K562 (cell line): ENCODE measurements around the gene KRT35. TPM values are rescaled to one million over a fixed set of nuclear protein-coding genes. Genes with fewer than 3 reads are reported as not detected.

ENCODE experiments used
- ATAC-seq: fragments of 200-7000 bp; cut with Tn5 transposase; 3 replicates; pipeline ENCODE4 v1.9.1; 2020; ENCODE audit warnings: moderate library complexity
- BruUV-seq: library from RNA; stranded (reverse); fragments of 400-500 nt; replicated peaks from 2 replicates; lab custom pipeline; 2021; lab: Mats Ljungman, UMichigan
- CTCF ChIA-PET: fragments of 300-600 bp; formaldehyde crosslinking; extraction: SDS; loops from one replicate; lab custom pipeline; 2021; ENCODE audit warnings: low intra/inter-chr PET ratio; lab: Yijun Ruan, JAX
- POLR2A ChIA-PET: fragments of 300-600, 350-650 bp; sonication (Branson Sonifier 250); formaldehyde crosslinking; extraction: SDS; loops from one replicate; lab custom pipeline; 2021; ENCODE audit warnings: antibody characterized with exemption, inconsistent platforms; lab: Yijun Ruan, JAX
- DNase-seq, 4 experiments: peaks; one replicate each; pipeline versions ENCODE4 v3.0.0 to v3.0.0-alpha.2; 2011 to 2018; ENCODE audit warnings: low spot score in 3 of 4, mixed read lengths in 3 of 4; ENCODE audit errors: extremely low read depth in 1 of 4
- FAIRE-seq: peaks from 2 replicates; lab custom pipeline; 2011; peaks lifted over from hg19 to GRCh38; lab: Jason Lieb, UNC
- H2AFZ ChIP-seq: 2 replicates; pipeline ENCODE4 v1.6.0; 2011; ENCODE audit warnings: low read depth, low read length, control low read depth, inconsistent platforms
- H3K27ac ChIP-seq: fragments of 200-600 bp; 3 replicates; pipeline ENCODE4 v1.8.0; 2011; ENCODE audit warnings: low read depth, mild to moderate bottlenecking, control low read depth, inconsistent platforms, low read length, moderate library complexity, mixed read lengths; ENCODE audit errors: extremely low read depth
- H3K27me3 ChIP-seq, 2 experiments: fragments of 300-600 bp in 1 of 2; 2 replicates in 1 of 2; 3 replicates in 1 of 2; pipeline versions ENCODE4 v1.6.0 to v1.8.0; 2011; ENCODE audit warnings: inconsistent platforms in 2 of 2, low read length in 2 of 2, mild to moderate bottlenecking in 1 of 2, mixed read lengths in 1 of 2, moderate library complexity in 1 of 2; ENCODE audit not compliant: control insufficient read depth in 2 of 2, insufficient read depth in 2 of 2
- H3K36me3 ChIP-seq: fragments of 300-600 bp; 3 replicates; pipeline ENCODE4 v1.8.0; 2011; ENCODE audit warnings: mild to moderate bottlenecking, low read length, inconsistent platforms; ENCODE audit not compliant: control insufficient read depth, insufficient read depth
- H3K4me1 ChIP-seq, 2 experiments: fragments of 200-600 bp in 1 of 2; replicated peaks in 1 of 2; 2 replicates in 1 of 2; 3 replicates in 1 of 2; pipeline versions ENCODE4 v1.5.1 to v1.8.0; 2011; ENCODE audit warnings: inconsistent platforms in 2 of 2, low read length in 2 of 2, mild to moderate bottlenecking in 1 of 2, mixed read lengths in 1 of 2, moderate library complexity in 1 of 2; ENCODE audit not compliant: control insufficient read depth in 2 of 2, insufficient read depth in 2 of 2
- H3K4me2 ChIP-seq: 2 replicates; pipeline ENCODE4 v1.6.1; 2011; ENCODE audit warnings: low read length, control low read depth, inconsistent platforms, mixed read lengths; ENCODE audit not compliant: insufficient read depth
- H3K4me3 ChIP-seq: fragments of 200-600 bp; sonication (generic), shearing (Covaris generic); 2 replicates; pipeline ENCODE4 v1.5.1; 2016; ENCODE audit warnings: control low read depth, inconsistent platforms
- H3K79me2 ChIP-seq: fragments of 200-600 bp; 3 replicates; pipeline ENCODE4 v1.8.0; 2011; ENCODE audit warnings: low read length, inconsistent platforms; ENCODE audit not compliant: control insufficient read depth, insufficient read depth
- H3K9ac ChIP-seq, 2 experiments: 2 replicates each; pipeline versions ENCODE4 v1.6.0 to v1.6.1; 2011; ENCODE audit warnings: low read depth in 2 of 2, low read length in 2 of 2, control low read depth in 1 of 2, inconsistent platforms in 1 of 2, mild to moderate bottlenecking in 1 of 2, mixed read lengths in 1 of 2; ENCODE audit not compliant: insufficient read depth in 1 of 2
- H3K9me1 ChIP-seq: one replicate; pipeline ENCODE4 v1.6.0; 2011; ENCODE audit warnings: inconsistent platforms, mild to moderate bottlenecking, low read length, moderate library complexity; ENCODE audit not compliant: control insufficient read depth, insufficient read depth
- H3K9me3 ChIP-seq: replicated peaks from 2 replicates; pipeline ENCODE4 v1.5.1; 2011; ENCODE audit warnings: low read depth, low read length, inconsistent platforms; ENCODE audit not compliant: control insufficient read depth, insufficient read depth
- H4K20me1 ChIP-seq: replicated peaks from 2 replicates; pipeline ENCODE4 v1.6.1; 2011; ENCODE audit warnings: low read length, inconsistent platforms, mixed read lengths; ENCODE audit not compliant: control insufficient read depth, insufficient read depth
- ARID2 ChIP-seq: fragments of 450-650 bp; IDR thresholded peaks from 2 replicates; pipeline ENCODE4 v1.6.1; 2017; ENCODE audit warnings: antibody characterized with exemption, mild to moderate bottlenecking
- C11orf30 ChIP-seq: fragments of 450-650 bp; IDR thresholded peaks from 2 replicates; pipeline ENCODE4 v1.6.1; 2016; ENCODE audit warnings: low read depth, mild to moderate bottlenecking
- CBX2 ChIP-seq: fragments of 200-600 bp; sonication (generic); IDR thresholded peaks from one replicate; pipeline ENCODE4 v1.6.1; 2012; ENCODE audit warnings: mild to moderate bottlenecking, low read length, inconsistent platforms; ENCODE audit not compliant: insufficient read depth, poor library complexity, severe bottlenecking
- GATAD2A ChIP-seq: fragments of 450-650 bp; IDR thresholded peaks from 2 replicates; pipeline ENCODE4 v1.6.1; 2017
- KDM5B ChIP-seq: fragments of 200-600 bp; sonication (generic); IDR thresholded peaks from 2 replicates; pipeline ENCODE4 v1.6.1; 2012; ENCODE audit warnings: low read depth, mild to moderate bottlenecking, moderate library complexity, low read length, control low read depth, inconsistent platforms; ENCODE audit not compliant: insufficient replicate concordance
- NFIX ChIP-seq: fragments of 250-450 bp; sonication (Bioruptor Pico); IDR thresholded peaks from 2 replicates; pipeline ENCODE4 v1.4.0; 2020; ENCODE audit warnings: low read depth, mild to moderate bottlenecking, moderate library complexity
- SAP30 ChIP-seq: fragments of 200-600 bp; sonication (generic); IDR thresholded peaks from 2 replicates; pipeline ENCODE4 v1.6.1; 2012; ENCODE audit warnings: borderline replicate concordance, low read depth, mild to moderate bottlenecking, moderate library complexity, low read length, control low read depth, inconsistent platforms; ENCODE audit not compliant: insufficient read depth, poor library complexity, severe bottlenecking
- SMAD2 ChIP-seq: fragments of 150-350 bp; IDR thresholded peaks from 2 replicates; pipeline ENCODE4 v1.6.1; 2014; ENCODE audit warnings: low read depth, mild to moderate bottlenecking, low read length
- SPI1 ChIP-seq: IDR thresholded peaks from 2 replicates; pipeline ENCODE4 v1.6.1; 2011; ENCODE audit warnings: low read depth, low read length, control low read depth, borderline replicate concordance
- ZBTB17 ChIP-seq: fragments of 450-650 bp; formaldehyde crosslinking; IDR thresholded peaks from 2 replicates; pipeline ENCODE4 v1.4.0; 2020; ENCODE audit warnings: mild to moderate bottlenecking
- ZNF316 ChIP-seq: fragments of 450-650 bp; IDR thresholded peaks from 2 replicates; pipeline ENCODE4 v1.6.1; 2016
- ZNF57 ChIP-seq: fragments of 450-650 bp; formaldehyde crosslinking; IDR thresholded peaks from 2 replicates; pipeline ENCODE4 v1.4.0; 2020; ENCODE audit warnings: mild to moderate bottlenecking, moderate library complexity
- WGBS: fragments of 100-300 bp; shearing (Covaris generic); methylation state at CpG from one replicate; pipeline ENCODE4 v1.1.6; 2016; ENCODE audit warnings: low coverage, mixed read lengths; ENCODE audit not compliant: insufficient coverage; ENCODE audit errors: missing lambda C conversion rate; 5-methylcytosine and 5-hydroxymethylcytosine counted together
- in situ Hi-C: fragments of 300-500 bp; cut with MboI; formaldehyde crosslinking; loops from 4 replicates; pipeline ENCODE4 v1.15.0; 2018; ENCODE audit warnings: inconsistent platforms, mixed read lengths
- intact Hi-C: fragments of 100-400 bp; cut with micrococcal nuclease; formaldehyde crosslinking; loops from 2 replicates; pipeline ENCODE4 v1.14.2; 2022
- polyA plus RNA-seq, 8 experiments: library from polyadenylated mRNA; depleted of rRNA in 4 of 8; stranded (reverse) in 5 of 8; unstranded in 3 of 8; fragments of >200 nt; fragmentation: Nextera tagmentation in 2 of 8; fragmentation: Illumina TruSeq in 1 of 8; extraction: Ambion mirVana in 2 of 8; extraction: Trizol in 1 of 8; gene quantifications; 2 replicates each; pipeline versions ENCODE4 v1.2.1 to v1.2.3, GENCODE V29; 2011 to 2014; ENCODE audit warnings: inconsistent platforms in 1 of 8, missing spikeins in 1 of 8
- total RNA-seq, 7 experiments: library from RNA; depleted of rRNA in 6 of 7; stranded (reverse); fragments of >200 nt in 6 of 7; fragmentation: Illumina TruSeq in 2 of 7; extraction: Trizol in 2 of 7; gene quantifications; 2 replicates each; pipeline versions ENCODE4 v1.2.1 to v1.2.3, GENCODE V29; 2011 to 2021; ENCODE audit warnings: low replicate concordance in 1 of 7
- TF ChIP-seq, protein P1 (sequence below): sonication (generic); formaldehyde crosslinking; IDR thresholded peaks from 2 replicates; pipeline ENCODE4 v1.8.1; 2022; ENCODE audit warnings: missing genetic modification reagents
- TF ChIP-seq, protein P2 (sequence below), 2 experiments: fragments of 450-650 bp; IDR thresholded peaks; 2 replicates each; pipeline ENCODE4 v1.6.1; 2016

Gene KRT35
- total and polyA plus RNA-seq, 9 of the 15 experiments (the other 6 are each of a cell fraction or from before 2014, with no cell fraction given) = not detected

DNA sequence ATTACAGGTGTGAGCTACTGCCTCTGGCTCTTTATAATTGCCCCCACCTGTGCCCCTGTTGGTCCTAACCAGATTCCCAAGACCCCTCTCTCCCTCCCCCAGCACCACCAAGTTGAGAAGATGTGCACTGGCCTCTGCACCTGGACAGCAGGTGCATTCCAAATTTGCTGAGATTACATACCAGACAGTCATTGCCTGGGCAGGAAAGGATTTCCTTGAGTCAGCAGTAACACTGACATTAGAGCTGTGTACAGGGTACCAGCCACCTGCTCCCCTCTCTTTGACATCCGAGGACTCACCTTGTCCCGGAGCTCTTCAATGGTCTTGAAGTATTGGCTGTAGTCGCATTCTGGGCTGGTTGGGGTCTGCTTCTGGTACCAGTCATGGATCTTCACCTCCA is 37.1 kb upstream of the KRT35 start:
- Histone ChIP-seq H4K20me1 (no peaks in the 10 kb centered on the region), H3K4me3 (no peak overlapping the region), H3K27me3 (no peaks in the 10 kb centered on the region), H3K79me2 (no peaks in the 10 kb centered on the region), H3K4me1 (peaks cover 39 to 51% of the 10 kb centered on the region in 2 experiments), H3K9ac (no peak overlapping the region), H3K36me3 (peaks cover 3% of the 10 kb centered on the region; the same call in 1 of the 3 replicates), H3K4me2 (no peak overlapping the region), H2AFZ (no peak overlapping the region), H3K9me3 (no peaks in the 10 kb centered on the region), H3K27ac (no peak overlapping the region), H3K9me1 (no peaks in the 10 kb centered on the region)
- BruUV-seq = no TSS peak
- DNase-seq (no peak), FAIRE-seq (no peak), ATAC-seq (no peak)
- WGBS = 60% methylated on average over 3 of the region's 3 CpGs
- in situ Hi-C loops = no loop called here
- intact Hi-C loops = no loop called here
- CTCF ChIA-PET = no interaction called here
- POLR2A ChIA-PET = interaction anchor here (1.1 to 1.9 kb wide), 2 partner anchors 10 to 171 kb away, joined by 4 to 12 read pairs; partner anchors contain the start of gene KRT19
- peak; percentile 41; the same call in 1 of the 2 replicates for TF ChIP-seq C11orf30
- TF ChIP-seq, protein P1, sequence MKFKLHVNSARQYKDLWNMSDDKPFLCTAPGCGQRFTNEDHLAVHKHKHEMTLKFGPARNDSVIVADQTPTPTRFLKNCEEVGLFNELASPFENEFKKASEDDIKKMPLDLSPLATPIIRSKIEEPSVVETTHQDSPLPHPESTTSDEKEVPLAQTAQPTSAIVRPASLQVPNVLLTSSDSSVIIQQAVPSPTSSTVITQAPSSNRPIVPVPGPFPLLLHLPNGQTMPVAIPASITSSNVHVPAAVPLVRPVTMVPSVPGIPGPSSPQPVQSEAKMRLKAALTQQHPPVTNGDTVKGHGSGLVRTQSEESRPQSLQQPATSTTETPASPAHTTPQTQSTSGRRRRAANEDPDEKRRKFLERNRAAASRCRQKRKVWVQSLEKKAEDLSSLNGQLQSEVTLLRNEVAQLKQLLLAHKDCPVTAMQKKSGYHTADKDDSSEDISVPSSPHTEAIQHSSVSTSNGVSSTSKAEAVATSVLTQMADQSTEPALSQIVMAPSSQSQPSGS = no peak
- TF ChIP-seq ZNF316 = peak; percentile 71

DNA sequence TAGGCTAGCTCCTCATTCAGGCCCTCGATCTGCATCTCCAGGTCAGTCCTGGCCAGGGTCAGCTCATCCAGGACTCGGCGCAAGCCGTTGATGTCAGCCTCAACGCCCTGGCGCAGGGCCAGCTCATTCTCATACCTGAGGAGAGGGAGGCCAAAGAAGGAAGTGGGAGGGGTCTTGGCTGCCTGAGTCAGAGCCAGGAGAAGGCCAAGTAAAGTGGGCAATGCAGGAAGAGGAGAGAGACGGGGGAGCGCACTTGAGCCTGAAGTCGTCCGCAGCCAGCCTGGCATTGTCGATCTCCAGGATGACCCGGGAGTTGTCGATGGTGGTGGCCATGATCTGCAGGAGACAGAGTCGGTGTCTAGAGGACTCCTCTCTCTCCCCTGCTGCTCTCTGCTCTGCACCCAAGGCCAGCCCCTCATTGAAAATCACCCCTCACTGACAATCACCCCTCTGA is 35.9 kb upstream of the KRT35 start:
- H4K20me1 ChIP-seq = no peaks in the 10 kb centered on the region
- no peak for DNase-seq
- no peaks in the 10 kb centered on the region for H3K79me2 ChIP-seq
- CTCF ChIA-PET = no interaction called here
- POLR2A ChIA-PET = interaction anchor here (0.6 to 1.5 kb wide), 5 partner anchors 11 to 112 kb away, joined by 3 to 7 read pairs (median 3); no protein-coding TSS in a partner anchor
- no peaks in the 10 kb centered on the region for H3K9me1 ChIP-seq
- no peak for FAIRE-seq
- ATAC-seq = no peak
- H3K27me3 ChIP-seq = no peaks in the 10 kb centered on the region
- no peaks in the 10 kb centered on the region for H3K9me3 ChIP-seq
- H3K36me3 ChIP-seq = no peaks in the 10 kb centered on the region
- H3K27ac ChIP-seq = no peak overlapping the region
- H3K4me1 ChIP-seq = peaks cover 43 to 48% of the 10 kb centered on the region in 2 experiments
- no peak overlapping the region for H3K4me2 ChIP-seq
- intact Hi-C loops (no loop called here), in situ Hi-C loops (no loop called here)
- H3K4me3 ChIP-seq = no peak overlapping the region
- 48% methylated on average over 12 of the region's 14 CpGs for WGBS
- no TSS peak for BruUV-seq
- peak overlapping the region in 1 of 2 experiments; percentile 63; a peak in 2 of 4 replicates for H3K9ac ChIP-seq
- H2AFZ ChIP-seq = no peak overlapping the region
- 0 out of 2 replicates have a peak, but pooled peaks have one; percentile 3 for TF ChIP-seq NFIX (CRISPR knock-in tag)
- TF ChIP-seq SPI1 = peak; percentile 33; the same call in 1 of the 2 replicates
- no peak for TF ChIP-seq SMAD2
- no peak for TF ChIP-seq ZNF57
- no peak for TF ChIP-seq KDM5B
- TF ChIP-seq CBX2 = no peak
- TF ChIP-seq GATAD2A = no peak
- TF ChIP-seq, protein P2, sequence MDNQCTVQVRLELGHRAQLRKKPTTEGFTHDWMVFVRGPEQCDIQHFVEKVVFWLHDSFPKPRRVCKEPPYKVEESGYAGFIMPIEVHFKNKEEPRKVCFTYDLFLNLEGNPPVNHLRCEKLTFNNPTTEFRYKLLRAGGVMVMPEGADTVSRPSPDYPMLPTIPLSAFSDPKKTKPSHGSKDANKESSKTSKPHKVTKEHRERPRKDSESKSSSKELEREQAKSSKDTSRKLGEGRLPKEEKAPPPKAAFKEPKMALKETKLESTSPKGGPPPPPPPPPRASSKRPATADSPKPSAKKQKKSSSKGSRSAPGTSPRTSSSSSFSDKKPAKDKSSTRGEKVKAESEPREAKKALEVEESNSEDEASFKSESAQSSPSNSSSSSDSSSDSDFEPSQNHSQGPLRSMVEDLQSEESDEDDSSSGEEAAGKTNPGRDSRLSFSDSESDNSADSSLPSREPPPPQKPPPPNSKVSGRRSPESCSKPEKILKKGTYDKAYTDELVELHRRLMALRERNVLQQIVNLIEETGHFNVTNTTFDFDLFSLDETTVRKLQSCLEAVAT (IDR thresholded peaks at IDR 0.05) = peak in 1 of 2 experiments; percentile 91; a peak in 2 of 4 replicates
- no peak for TF ChIP-seq ZBTB17 (CRISPR knock-in tag)
- TF ChIP-seq SAP30 = no peak
- TF ChIP-seq ARID2 = no peak
